Measurements from ENCODE around the gene DISC1. TPM values are rescaled to one million over a fixed set of nuclear protein-coding genes. Genes with fewer than 3 reads are reported as not detected.
"Not testable (repeated sequence)": the region's sequence is repeated elsewhere in the genome, so short reads cannot be mapped to it uniquely, and the experiment has no call there.

DISC1 gene
- total and polyA plus RNA-seq, 2 donors (not counting 1 experiment from before 2014, with no cell fraction given): 2.7 to 4.3 TPM

GRCh38 chr1:231724876-231725647, 98.5 kb downstream of the DISC1 start:
- Mint-ChIP-seq H3K9me3 (ENCODE audit: insufficient read depth) (no peaks in the 10 kb centered on the region), H3K27me3 (no peaks in the 10 kb centered on the region), H3K4me3 (no peak overlapping the region), H3K27ac (no peak overlapping the region), H3K4me1 (peaks cover 17% of the 10 kb centered on the region)
- peak; percentile 12 for DNase-seq
- Histone ChIP-seq H3K4me3 (ENCODE audit: control extremely low read depth in 1 of 5, extremely low read depth in 1 of 5, insufficient read depth in 1 of 5, low read depth in 2 of 5, low read length in 4 of 5) (no peak overlapping the region), H3K36me3 (replicated peaks in 1 of 2; ENCODE audit: control extremely low read depth in 1 of 2, control insufficient read depth in 1 of 2, extremely low read depth in 1 of 2, insufficient read depth in 2 of 2, low read length in 1 of 2) (no peaks in the 10 kb centered on the region), H3K4me2 (replicated peaks; ENCODE audit: low read depth, low read length, poor library complexity, severe bottlenecking) (no peak overlapping the region), H2AFZ (ENCODE audit: insufficient read depth, low read depth, low read length, poor library complexity, severe bottlenecking) (no peak overlapping the region), H4K20me1 (ENCODE audit: control insufficient read depth, insufficient read depth, low read length, poor library complexity, severe bottlenecking) (no peaks in the 10 kb centered on the region), H3K27ac (ENCODE audit: low read length in 2 of 2) (no peak overlapping the region), H3K9me3 (ENCODE audit: control extremely low read depth in 1 of 3, control insufficient read depth in 2 of 3, insufficient read depth in 1 of 3, low read length in 2 of 3) (no peaks in the 10 kb centered on the region), H3K27me3 (replicated peaks in 1 of 4; ENCODE audit: control extremely low read depth in 1 of 4, control insufficient read depth in 3 of 4, insufficient read depth in 4 of 4, low read length in 3 of 4) (no peaks in the 10 kb centered on the region), H3K79me2 (ENCODE audit: control insufficient read depth, insufficient read depth, low read length) (no peaks in the 10 kb centered on the region), H3K4me1 (ENCODE audit: control insufficient read depth in 2 of 2, insufficient read depth in 2 of 2, low read length in 2 of 2) (peaks cover 0 to 5% of the 10 kb centered on the region in 2 donors), H3K9ac (ENCODE audit: low read length) (no peak overlapping the region)
- WGBS (ENCODE audit: insufficient coverage): 57% methylated on average over 13 of the region's 13 CpGs
- CTCF ChIA-PET: no interaction called here
- ATAC-seq (ENCODE audit: low read depth): no peak
- intact Hi-C loops (cut with micrococcal nuclease): no loop called here
- POLR2A ChIA-PET: no interaction called here
- TF ChIP-seq EZH2 (IDR thresholded peaks at IDR 0.05; ENCODE audit: borderline replicate concordance, insufficient read depth, low read depth, low read length, poor library complexity, severe bottlenecking): no peak
- TF ChIP-seq, protein P1, sequence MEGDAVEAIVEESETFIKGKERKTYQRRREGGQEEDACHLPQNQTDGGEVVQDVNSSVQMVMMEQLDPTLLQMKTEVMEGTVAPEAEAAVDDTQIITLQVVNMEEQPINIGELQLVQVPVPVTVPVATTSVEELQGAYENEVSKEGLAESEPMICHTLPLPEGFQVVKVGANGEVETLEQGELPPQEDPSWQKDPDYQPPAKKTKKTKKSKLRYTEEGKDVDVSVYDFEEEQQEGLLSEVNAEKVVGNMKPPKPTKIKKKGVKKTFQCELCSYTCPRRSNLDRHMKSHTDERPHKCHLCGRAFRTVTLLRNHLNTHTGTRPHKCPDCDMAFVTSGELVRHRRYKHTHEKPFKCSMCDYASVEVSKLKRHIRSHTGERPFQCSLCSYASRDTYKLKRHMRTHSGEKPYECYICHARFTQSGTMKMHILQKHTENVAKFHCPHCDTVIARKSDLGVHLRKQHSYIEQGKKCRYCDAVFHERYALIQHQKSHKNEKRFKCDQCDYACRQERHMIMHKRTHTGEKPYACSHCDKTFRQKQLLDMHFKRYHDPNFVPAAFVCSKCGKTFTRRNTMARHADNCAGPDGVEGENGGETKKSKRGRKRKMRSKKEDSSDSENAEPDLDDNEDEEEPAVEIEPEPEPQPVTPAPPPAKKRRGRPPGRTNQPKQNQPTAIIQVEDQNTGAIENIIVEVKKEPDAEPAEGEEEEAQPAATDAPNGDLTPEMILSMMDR (IDR thresholded peaks at IDR 0.05): no peak

DNA sequence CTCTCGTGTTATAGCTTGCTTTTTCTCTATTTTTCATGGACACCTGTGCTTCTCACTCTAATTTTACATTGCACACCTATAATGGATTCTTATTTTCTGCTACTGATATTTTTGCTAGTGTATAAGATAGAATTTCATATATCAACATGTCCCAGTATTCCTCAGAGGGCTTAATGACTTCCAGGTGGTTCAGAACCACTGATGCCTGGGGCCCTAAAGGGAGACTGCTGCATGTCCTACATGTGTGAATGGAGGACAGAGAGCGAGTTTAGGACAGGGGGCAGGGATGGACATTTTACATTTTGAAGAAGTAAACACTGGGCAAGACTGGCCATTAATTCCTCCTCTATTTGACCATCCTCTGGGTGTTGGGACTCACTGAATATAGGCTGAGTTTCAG, 100.6 kb downstream of the DISC1 start:
- CTCF ChIA-PET: interaction anchor here (1.0 kb wide), 1 partner anchor 28 kb away, joined by 3 read pairs; no protein-coding TSS in a partner anchor
- no peak for TF ChIP-seq EZH2 (IDR thresholded peaks at IDR 0.05; ENCODE audit: borderline replicate concordance, insufficient read depth, low read depth, low read length, poor library complexity, severe bottlenecking)
- TF ChIP-seq, protein P1 (IDR thresholded peaks at IDR 0.05): no peak
- H2AFZ ChIP-seq (ENCODE audit: insufficient read depth, low read depth, low read length, poor library complexity, severe bottlenecking): no peak overlapping the region
- no peaks in the 10 kb centered on the region for H3K27me3 ChIP-seq (replicated peaks in 1 of 4; ENCODE audit: control extremely low read depth in 1 of 4, control insufficient read depth in 3 of 4, insufficient read depth in 4 of 4, low read length in 3 of 4)
- H3K27ac ChIP-seq (ENCODE audit: low read length in 2 of 2): no peak overlapping the region
- H4K20me1 ChIP-seq (ENCODE audit: control insufficient read depth, insufficient read depth, low read length, poor library complexity, severe bottlenecking): no peaks in the 10 kb centered on the region
- Mint-ChIP-seq H3K4me3 (no peak overlapping the region), H3K27me3 (no peaks in the 10 kb centered on the region), H3K4me1 (peaks cover 11% of the 10 kb centered on the region), H3K27ac (no peak overlapping the region), H3K9me3 (ENCODE audit: insufficient read depth) (no peaks in the 10 kb centered on the region)
- no peaks in the 10 kb centered on the region for H3K79me2 ChIP-seq (ENCODE audit: control insufficient read depth, insufficient read depth, low read length)
- H3K4me2 ChIP-seq (replicated peaks; ENCODE audit: low read depth, low read length, poor library complexity, severe bottlenecking): no peak overlapping the region
- no peak overlapping the region for H3K4me3 ChIP-seq (ENCODE audit: control extremely low read depth in 1 of 5, extremely low read depth in 1 of 5, insufficient read depth in 1 of 5, low read depth in 2 of 5, low read length in 4 of 5)
- ATAC-seq (ENCODE audit: low read depth) (no peak), DNase-seq (no peak)
- no peaks in the 10 kb centered on the region for H3K4me1 ChIP-seq (ENCODE audit: control insufficient read depth in 2 of 2, insufficient read depth in 2 of 2, low read length in 2 of 2)
- no peaks in the 10 kb centered on the region for H3K36me3 ChIP-seq (replicated peaks in 1 of 2; ENCODE audit: control extremely low read depth in 1 of 2, control insufficient read depth in 1 of 2, extremely low read depth in 1 of 2, insufficient read depth in 2 of 2, low read length in 1 of 2)
- POLR2A ChIA-PET: no interaction called here
- intact Hi-C loops (cut with micrococcal nuclease): no loop called here
- H3K9ac ChIP-seq (ENCODE audit: low read length): no peak overlapping the region
- no CpG with 5 or more reads among the region's 2 CpGs for WGBS (ENCODE audit: insufficient coverage)
- H3K9me3 ChIP-seq (ENCODE audit: control extremely low read depth in 1 of 3, control insufficient read depth in 2 of 3, insufficient read depth in 1 of 3, low read length in 2 of 3): no peaks in the 10 kb centered on the region

DNA sequence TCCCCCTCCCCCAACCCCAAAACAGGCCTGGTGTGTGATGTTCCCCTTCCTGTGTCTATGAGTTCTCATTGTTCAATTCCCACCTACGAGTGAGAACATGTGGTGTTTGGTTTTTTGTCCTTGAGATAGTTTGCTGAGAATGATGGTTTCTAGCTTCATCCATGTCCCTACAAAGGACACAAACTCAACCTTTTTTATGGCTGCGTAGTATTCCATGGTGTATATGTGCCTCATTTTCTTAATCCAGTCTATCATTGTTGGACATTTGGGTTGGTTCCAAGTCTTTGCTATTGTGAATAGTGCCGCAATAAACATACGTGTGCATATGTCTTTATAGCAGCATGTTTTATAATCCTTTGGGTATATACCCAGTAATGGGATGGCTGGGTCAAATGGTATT, 102.4 kb downstream of the DISC1 start:
- H3K4me1 ChIP-seq (ENCODE audit: control insufficient read depth in 2 of 2, insufficient read depth in 2 of 2, low read length in 2 of 2); H3K9ac ChIP-seq (ENCODE audit: low read length); CTCF ChIA-PET; intact Hi-C loops (cut with micrococcal nuclease); H3K4me3 ChIP-seq (ENCODE audit: control extremely low read depth in 1 of 5, extremely low read depth in 1 of 5, insufficient read depth in 1 of 5, low read depth in 2 of 5, low read length in 4 of 5); H3K4me3 Mint-ChIP-seq; ATAC-seq (ENCODE audit: low read depth); POLR2A ChIA-PET; H3K9me3 Mint-ChIP-seq (ENCODE audit: insufficient read depth); H3K4me1 Mint-ChIP-seq; DNase-seq; H3K27me3 ChIP-seq (replicated peaks in 1 of 4; ENCODE audit: control extremely low read depth in 1 of 4, control insufficient read depth in 3 of 4, insufficient read depth in 4 of 4, low read length in 3 of 4); H3K4me2 ChIP-seq (replicated peaks; ENCODE audit: low read depth, low read length, poor library complexity, severe bottlenecking); H3K27ac ChIP-seq (ENCODE audit: low read length in 2 of 2); H3K27ac Mint-ChIP-seq; H2AFZ ChIP-seq (ENCODE audit: insufficient read depth, low read depth, low read length, poor library complexity, severe bottlenecking); H3K9me3 ChIP-seq (ENCODE audit: control extremely low read depth in 1 of 3, control insufficient read depth in 2 of 3, insufficient read depth in 1 of 3, low read length in 2 of 3); H3K36me3 ChIP-seq (replicated peaks in 1 of 2; ENCODE audit: control extremely low read depth in 1 of 2, control insufficient read depth in 1 of 2, extremely low read depth in 1 of 2, insufficient read depth in 2 of 2, low read length in 1 of 2); H3K27me3 Mint-ChIP-seq; H4K20me1 ChIP-seq (ENCODE audit: control insufficient read depth, insufficient read depth, low read length, poor library complexity, severe bottlenecking): not testable (repeated sequence)
- no CpG with 5 or more reads among the region's 4 CpGs for WGBS (ENCODE audit: insufficient coverage)
- H3K79me2 ChIP-seq (ENCODE audit: control insufficient read depth, insufficient read depth, low read length): peaks cover 11% of the 10 kb centered on the region
